Measurements from ENCODE around the gene TBX1.

DNA sequence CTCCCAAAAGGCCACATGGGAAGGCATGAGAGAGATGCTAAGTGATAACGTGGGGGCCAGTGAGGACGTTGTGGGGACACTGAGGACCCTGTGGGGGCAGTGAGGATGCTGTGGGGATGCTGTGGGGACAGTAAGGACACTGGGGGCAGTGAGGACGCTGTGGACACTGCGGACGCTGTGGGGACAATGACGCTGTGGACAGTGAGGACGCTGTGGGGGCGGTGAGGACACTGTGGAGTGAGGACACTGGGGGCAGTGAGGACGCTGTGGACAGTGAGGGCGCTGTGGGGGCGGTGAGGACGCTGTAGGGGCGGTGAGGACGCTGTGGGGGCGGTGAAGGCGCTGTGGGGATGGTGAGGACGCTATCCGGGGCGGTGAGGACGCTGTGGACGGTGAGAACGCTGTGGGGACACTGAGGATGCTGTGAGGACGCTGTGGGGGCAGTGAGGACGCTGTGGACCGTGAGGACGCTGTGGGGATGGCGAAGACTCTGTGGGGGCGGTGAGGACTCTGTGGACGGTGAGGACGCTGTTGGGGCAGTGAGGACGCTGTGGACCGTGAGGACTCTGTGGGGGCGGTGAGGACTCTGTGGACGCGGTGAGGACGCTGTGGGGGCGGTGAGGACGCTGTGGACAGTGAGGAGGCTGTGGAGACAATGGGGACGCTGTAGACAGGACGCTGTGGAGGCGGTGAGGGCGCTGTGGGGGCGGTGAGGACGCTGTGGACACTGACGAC is 35.5 kb upstream of the TBX1 start:
- TF ChIP-seq, protein P1, sequence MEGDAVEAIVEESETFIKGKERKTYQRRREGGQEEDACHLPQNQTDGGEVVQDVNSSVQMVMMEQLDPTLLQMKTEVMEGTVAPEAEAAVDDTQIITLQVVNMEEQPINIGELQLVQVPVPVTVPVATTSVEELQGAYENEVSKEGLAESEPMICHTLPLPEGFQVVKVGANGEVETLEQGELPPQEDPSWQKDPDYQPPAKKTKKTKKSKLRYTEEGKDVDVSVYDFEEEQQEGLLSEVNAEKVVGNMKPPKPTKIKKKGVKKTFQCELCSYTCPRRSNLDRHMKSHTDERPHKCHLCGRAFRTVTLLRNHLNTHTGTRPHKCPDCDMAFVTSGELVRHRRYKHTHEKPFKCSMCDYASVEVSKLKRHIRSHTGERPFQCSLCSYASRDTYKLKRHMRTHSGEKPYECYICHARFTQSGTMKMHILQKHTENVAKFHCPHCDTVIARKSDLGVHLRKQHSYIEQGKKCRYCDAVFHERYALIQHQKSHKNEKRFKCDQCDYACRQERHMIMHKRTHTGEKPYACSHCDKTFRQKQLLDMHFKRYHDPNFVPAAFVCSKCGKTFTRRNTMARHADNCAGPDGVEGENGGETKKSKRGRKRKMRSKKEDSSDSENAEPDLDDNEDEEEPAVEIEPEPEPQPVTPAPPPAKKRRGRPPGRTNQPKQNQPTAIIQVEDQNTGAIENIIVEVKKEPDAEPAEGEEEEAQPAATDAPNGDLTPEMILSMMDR (IDR thresholded peaks at IDR 0.05; ENCODE audit: borderline replicate concordance, extremely low read depth, low read length, poor library complexity, severe bottlenecking) = no peak
- no peak for TF ChIP-seq EZH2 (IDR thresholded peaks at IDR 0.05; ENCODE audit: borderline replicate concordance, low read depth, low read length, severe bottlenecking)

All from DND-41 (cell line).